NCI-H2227 (cell line): ENCODE measurements around the gene NUCKS1.

Experiments used
- DNase-seq: peaks from one replicate; lab custom pipeline; 2025; ENCODE audit not compliant: unreplicated experiment; lab: John Stamatoyannopoulos, UW

NUCKS1 gene

GRCh38 chr1:205701420-205701819 is 48.6 kb downstream of the NUCKS1 start:
- DNase-seq, result no peak

GRCh38 chr1:205700865-205701401 is 49.0 kb downstream of the NUCKS1 start:
- no peak for DNase-seq

GRCh38 chr1:205699416-205699815 is 50.6 kb downstream of the NUCKS1 start:
- DNase-seq, result no peak

GRCh38 chr1:205698921-205699320 is 51.1 kb downstream of the NUCKS1 start:
- no peak for DNase-seq

GRCh38 chr1:205693421-205693991 is 56.5 kb downstream of the NUCKS1 start:
- peak; percentile 74 for DNase-seq

- DNase-seq, result no peak
These were observed 57.6 kb downstream of the NUCKS1 start for GRCh38 chr1:205692423-205692822.

DNA sequence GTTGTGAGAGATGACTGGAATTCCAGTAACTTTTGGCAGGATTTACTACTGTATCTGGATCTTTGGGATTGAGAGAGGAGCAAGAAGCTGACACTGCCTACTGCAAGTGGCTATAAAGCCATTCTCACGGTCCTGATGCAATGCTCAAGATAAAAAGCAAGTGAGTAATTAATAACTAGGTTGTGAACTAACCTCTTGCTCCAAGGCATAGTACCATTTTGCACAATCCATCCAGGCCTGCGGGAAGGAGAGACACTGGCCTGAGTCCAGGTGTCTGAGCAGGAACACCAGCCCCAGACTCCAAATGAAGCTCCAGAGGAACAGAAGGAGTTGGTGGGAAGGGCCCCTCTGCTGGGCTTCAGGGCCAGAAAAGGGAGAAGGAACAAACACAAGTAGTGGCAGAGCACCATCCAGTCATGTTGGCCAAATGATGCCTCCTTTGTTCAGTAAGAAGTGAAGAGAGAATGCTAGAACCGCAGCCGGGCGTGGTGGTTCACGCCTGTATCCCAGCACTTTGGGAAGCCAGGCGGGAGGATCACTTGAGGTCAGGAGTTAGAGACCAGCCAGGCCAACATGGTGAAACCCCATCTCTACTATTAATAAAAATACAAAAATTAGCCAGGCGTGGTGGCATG is 59.7 kb downstream of the NUCKS1 start:
- DNase-seq, result no peak

- DNase-seq, result peak; percentile 32
These were observed 60.5 kb downstream of the NUCKS1 start for GRCh38 chr1:205689479-205689878.

DNA sequence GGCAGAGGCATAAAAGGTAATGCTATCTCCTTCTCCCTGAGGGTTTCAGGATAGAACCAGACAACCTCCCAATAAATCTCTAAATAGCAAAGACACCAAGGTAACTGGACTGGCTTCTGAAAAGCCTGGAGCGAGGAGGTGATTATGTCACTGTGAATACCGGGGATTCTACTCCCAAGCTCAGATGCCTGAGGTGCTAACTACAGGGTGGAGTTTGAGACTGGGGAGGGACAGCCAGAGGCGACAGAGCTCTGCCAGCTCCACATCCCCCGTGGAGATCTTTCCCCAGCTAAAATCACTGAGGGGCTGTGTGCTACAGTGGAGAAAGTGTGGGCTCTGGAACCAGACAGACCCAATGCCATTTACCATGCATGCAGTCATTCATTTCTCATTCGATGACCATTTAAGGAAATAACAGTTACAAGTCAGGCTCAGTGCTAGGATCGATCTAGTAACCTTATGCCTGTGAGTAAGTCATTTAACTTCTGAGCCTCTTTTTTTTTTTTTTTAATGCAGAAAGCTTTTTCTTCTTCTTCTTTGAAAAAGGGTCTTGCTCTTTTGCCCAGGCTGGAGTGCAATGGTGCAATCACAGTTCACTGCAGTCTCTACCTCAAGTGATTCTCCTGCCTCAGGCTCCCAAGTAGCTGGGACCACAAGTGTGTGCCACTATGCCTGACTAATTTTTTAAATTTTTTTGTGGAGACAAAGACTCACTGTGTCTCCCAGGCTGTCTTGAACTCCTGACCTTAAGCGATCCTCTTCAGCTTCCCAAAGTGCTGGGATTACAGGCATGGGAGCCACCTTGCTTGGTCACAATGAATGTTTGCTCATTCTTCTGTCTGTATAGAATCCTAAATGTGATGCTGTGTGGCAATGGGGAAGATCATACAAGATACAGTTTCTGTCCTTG is 61.6 kb downstream of the NUCKS1 start:
- DNase-seq, result no peak

DNA sequence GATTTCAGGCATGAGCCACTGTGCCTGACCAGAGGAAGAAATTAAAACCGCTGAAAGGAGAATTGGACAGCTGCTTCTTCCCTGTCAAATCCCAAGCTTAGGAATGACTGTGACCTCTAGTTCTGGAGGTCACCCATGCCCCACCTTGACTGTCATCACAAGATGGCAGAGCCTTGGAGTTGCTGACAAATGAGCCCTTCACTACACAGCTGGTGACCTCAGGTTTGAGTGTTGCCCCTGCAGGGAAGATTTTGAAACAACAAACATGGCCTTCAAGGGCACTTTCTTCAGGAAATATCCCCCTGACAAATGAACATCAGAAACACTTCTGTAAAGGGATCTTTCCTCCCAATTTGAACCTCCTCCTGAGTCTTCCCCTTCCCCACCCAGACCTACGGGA is 62.7 kb downstream of the NUCKS1 start:
- DNase-seq, result peak; percentile 10

DNA sequence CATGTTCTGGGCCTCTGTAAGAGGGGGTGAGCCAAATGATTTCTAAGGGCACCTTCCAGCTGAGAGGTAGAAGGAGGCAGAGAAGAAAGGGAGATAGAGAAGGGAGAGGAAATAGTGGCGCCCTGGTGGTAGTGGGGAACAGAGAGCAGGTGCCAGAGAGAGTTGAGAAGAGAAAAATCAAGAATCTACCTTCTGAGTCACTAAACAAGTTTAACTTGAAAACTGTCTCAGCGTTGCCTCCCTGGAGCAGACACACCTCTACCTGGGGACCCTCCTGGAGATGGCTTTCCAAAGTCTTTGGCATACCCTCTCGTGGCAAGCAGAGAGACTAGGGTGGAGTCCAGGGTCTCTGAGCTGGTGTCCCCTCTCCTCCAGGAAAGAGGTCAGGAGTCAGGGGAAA is 68.6 kb downstream of the NUCKS1 start:
- DNase-seq, result no peak

GRCh38 chr1:205680073-205680851 is 69.7 kb downstream of the NUCKS1 start, which contains the start of gene SLC45A3:
TSS of gene SLC45A3 (minus strand) at chr1:205680509. CDS start at chr1:205664656, 15,853 bp downstream.
- peak; percentile 73 for DNase-seq

- DNase-seq, result no peak
These were observed 71.5 kb downstream of the NUCKS1 start for GRCh38 chr1:205678286-205679111.

DNA sequence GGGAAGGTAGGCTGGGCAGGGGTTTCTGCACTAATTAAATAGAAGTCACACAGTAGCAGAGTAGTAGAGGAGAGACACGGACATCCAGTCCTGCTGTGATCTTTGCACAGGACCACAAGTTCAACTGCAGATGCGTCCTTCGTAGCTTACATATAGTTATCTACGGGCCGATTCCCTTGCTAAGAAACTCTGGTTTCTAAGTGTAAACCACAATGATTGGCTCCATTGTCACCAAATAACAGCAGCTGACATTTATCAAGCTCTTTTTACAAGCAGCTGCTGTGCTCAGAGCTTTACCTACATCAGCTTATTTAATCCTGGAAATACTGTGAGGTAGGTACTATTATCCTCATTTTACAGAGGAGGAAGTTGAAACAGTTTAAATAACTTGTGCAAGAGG is 72.8 kb downstream of the NUCKS1 start:
- no peak for DNase-seq

- DNase-seq, result no peak
These were observed 73.4 kb downstream of the NUCKS1 start for GRCh38 chr1:205676597-205676996.

DNA sequence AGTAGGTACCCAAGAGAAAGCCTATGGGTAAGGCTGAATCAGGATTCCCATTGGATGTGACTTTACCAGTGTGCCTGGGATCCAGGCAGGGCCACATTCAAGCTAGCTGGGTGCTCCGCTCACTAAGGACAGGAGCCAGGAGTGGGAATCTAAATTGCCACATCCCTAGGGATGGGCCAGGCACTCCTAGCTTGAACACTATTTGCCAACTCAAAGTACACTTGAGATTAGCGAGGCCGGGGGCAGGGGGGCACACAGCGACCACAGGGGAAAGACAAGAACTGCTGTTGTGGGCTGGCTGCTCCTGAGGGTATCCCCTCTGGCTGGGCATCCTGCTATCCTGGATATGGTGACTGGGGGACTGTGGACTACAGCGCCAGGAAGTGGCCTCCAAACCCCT is 74.0 kb downstream of the NUCKS1 start:
- DNase-seq, result no peak

GRCh38 chr1:205675247-205675646 is 74.7 kb downstream of the NUCKS1 start:
- no peak for DNase-seq

DNA sequence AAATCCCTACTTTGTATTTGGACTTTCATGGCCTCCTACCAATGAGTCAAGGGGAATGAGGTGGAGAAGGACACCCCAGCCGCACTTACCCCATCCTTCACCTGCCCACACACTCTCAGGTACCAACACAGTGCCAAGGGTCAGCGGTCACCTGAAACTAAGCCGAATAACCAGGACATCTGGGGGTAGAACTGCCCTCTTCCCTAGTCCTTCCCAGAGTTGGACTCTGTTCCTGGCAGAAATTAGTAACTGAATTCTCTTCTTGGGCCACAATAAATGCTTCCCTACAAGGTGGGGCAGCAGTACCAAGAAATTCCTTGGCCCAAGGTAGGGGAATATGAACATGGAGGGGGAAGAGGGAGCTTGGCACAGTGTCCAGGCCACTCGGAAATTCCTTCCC is 77.0 kb downstream of the NUCKS1 start:
- no peak for DNase-seq

GRCh38 chr1:205672395-205672889 is 77.5 kb downstream of the NUCKS1 start:
- no peak for DNase-seq
